NCI-H524 treated with DMSO at 0.1 percent for 48 hours (cell line): ENCODE results near the gene ESYT3.
"Not testable (repeated sequence)": the region's sequence is repeated elsewhere in the genome, so short reads cannot be mapped to it uniquely, and the experiment has no call there.

ENCODE experiments used
- DNase-seq: peaks from one replicate; lab custom pipeline; 2025; lab: John Stamatoyannopoulos, UW

Gene ESYT3

GRCh38 chr3:138493804-138494606 is 59.6 kb downstream of the ESYT3 start:
- no peak for DNase-seq

- no peak for DNase-seq
Observed at GRCh38 chr3:138494607-138494929, 60.2 kb downstream of the ESYT3 start.

- DNase-seq, result not testable (repeated sequence)
Observed at GRCh38 chr3:138495638-138496037, 61.2 kb downstream of the ESYT3 start.

GRCh38 chr3:138496436-138496835 is 62.0 kb downstream of the ESYT3 start:
- no peak for DNase-seq

- DNase-seq, result no peak
Observed at GRCh38 chr3:138497021-138497420, 62.6 kb downstream of the ESYT3 start.

GRCh38 chr3:138497851-138498250 is 63.4 kb downstream of the ESYT3 start:
- DNase-seq, result no peak

- DNase-seq, result no peak
Observed at GRCh38 chr3:138498991-138499390, 64.6 kb downstream of the ESYT3 start.

- DNase-seq, result no peak
Observed at GRCh38 chr3:138507524-138507923, 73.1 kb downstream of the ESYT3 start.

GRCh38 chr3:138509586-138509985 is 75.2 kb downstream of the ESYT3 start:
- no peak for DNase-seq

- no peak for DNase-seq
Observed at GRCh38 chr3:138511945-138512344, 77.5 kb downstream of the ESYT3 start.

- DNase-seq, result no peak
Observed at GRCh38 chr3:138513090-138513843, 78.9 kb downstream of the ESYT3 start.

- DNase-seq, result not testable (repeated sequence)
Observed at GRCh38 chr3:138521445-138521844, 87.0 kb downstream of the ESYT3 start.
